ENCODE results near the gene ZBED6.
"Not testable (repeated sequence)": the region's sequence is repeated elsewhere in the genome, so short reads cannot be mapped to it uniquely, and the experiment has no call there.

ZBED6 gene

GRCh38 chr1:203789966-203790365 lies 5.5 kb upstream of the ZBED6 start:
- no peak for DNase-seq

DNA sequence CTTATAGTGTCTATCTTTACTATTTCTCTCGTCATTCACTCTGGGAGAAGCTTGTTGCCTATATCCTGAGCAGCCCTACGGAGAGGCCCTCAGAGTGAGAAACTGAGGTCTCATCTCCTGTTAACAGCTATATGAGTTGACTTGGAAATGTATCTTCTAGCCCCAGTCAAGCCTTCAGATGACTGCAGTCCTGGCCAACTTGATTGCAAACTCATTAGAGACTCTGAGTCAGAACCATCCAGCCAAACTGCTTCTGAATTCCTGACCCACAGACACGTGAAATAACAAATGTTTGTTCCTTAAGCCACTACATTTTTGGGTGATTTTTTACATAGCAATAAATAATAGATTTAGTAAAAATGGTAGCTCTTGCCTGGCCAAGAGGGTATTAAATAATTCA lies 3.9 kb upstream of the ZBED6 start:
- no peak for DNase-seq

GRCh38 chr1:203792486-203792885 lies 2.9 kb upstream of the ZBED6 start:
- no peak for DNase-seq

- not testable (repeated sequence) for DNase-seq
Observed at GRCh38 chr1:203793561-203793960, 1.9 kb upstream of the ZBED6 start.

DNA sequence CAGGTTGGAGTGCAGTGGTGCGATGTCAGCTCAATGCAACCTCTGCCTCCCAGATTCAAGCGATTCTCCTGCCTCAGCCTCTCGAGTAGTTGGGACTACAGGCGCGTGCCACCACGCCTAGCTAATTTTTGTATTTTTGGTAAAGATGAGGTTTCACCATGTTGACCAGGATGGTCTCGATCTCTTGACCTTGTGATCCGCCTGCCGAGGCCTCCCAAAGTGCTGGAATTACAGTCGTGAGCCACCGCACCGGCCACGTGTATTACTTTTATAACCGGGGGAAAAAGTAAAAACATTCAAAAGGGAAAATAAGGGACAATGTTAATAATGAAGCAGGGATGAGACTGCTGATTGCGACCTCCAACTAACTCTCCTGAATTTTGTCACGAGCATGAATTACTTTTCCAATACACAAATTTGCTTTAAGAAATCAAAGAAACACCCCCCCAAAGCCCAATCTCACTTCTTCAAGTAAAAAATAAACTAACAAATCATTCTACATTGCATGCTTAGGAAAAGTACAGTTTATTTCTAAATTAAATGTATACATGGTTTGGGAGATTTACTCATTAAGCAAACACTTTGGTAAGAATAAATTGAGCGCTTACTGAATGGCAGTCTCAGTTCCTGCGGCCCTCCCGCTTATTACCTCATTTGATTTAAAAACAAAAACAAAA lies 521 bp upstream of the ZBED6 start:
- no peak for DNase-seq

GRCh38 chr1:203796236-203796605 lies 798 bp downstream of the ZBED6 start:
- no peak for DNase-seq

GRCh38 chr1:203797216-203797615 lies 1.8 kb downstream of the ZBED6 start:
- no peak for DNase-seq

- no peak for DNase-seq
Observed at GRCh38 chr1:203797948-203798655, 2.7 kb downstream of the ZBED6 start.

DNA sequence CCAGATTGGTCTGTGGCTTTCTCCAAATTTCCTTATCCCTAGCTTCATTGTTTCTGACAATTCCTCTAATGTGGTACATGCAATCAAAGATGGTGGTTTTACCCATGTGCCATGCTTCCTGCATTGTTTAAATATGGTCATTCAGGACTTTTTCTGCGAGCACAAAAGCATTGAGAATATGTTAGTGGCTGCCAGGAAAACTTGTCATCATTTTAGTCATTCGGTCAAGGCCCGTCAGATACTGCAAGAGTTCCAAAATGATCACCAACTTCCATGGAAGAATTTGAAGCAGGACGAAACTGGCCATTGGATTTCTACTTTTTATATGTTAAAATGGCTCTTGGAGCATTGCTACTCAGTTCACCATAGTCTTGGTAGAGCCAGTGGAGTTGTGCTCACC lies 3.7 kb downstream of the ZBED6 start:
- no peak for DNase-seq

GRCh38 chr1:203799971-203800370 lies 4.5 kb downstream of the ZBED6 start:
- DNase-seq: no peak

- DNase-seq: no peak
Observed at GRCh38 chr1:203805689-203806088, 10.3 kb downstream of the ZBED6 start.

DNA sequence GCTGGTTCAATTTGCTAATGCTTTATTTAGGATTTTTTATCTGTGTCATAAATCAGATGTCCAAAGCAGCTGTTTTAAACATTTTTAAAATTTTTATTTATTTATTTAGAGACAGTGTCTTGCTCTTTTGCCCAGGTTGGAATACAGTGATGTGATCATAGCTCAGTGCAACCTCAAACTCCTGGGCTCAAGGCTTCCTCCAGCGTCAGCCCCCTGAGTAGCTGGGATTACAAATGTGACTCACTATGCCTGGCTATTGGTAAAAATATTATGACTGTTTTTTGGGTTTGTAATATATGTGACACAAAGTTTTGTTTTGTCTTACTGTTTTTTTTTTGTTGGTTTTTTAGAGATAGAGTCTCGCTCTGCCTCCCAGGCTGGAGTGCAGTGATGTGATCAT lies 11.8 kb downstream of the ZBED6 start:
- DNase-seq: no peak

- DNase-seq: no peak
Observed at GRCh38 chr1:203813581-203814341, 18.3 kb downstream of the ZBED6 start.

DNA sequence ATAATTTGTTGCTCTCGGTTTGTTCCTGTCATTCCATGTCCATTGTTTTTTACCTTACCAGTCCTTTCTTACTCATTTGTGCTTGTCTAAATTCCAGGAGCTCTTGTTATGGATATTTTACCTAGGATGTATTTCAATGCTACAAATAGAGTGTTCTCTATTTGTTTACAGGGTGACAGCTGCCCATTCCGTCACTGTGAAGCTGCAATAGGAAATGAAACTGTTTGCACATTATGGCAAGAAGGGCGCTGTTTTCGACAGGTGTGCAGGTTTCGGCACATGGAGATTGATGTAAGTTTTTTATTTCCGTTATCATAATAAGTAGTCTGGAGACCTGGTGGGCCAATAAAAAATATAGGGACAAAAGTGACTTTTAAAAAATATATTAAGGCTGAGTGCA lies 23.0 kb downstream of the ZBED6 start:
- no peak for DNase-seq

GRCh38 chr1:203823306-203823705 lies 27.9 kb downstream of the ZBED6 start:
- no peak for DNase-seq

DNA sequence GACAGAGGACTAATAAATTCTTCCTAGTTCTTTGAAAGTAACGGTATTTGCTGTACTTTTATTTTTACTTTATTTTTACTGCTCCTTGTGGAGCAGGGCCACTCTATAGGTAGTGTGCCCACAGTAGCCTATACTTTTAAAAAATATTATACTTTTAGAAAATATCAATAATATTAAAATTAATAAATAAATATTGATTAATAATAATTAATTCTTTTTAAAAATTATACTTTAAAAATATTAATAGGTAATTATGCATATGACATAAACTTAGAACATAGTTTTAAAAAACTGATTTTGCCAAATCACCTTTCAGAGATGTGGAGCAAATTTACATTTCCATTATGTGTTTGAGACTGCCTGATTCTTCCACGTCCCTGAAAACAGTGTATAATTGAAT lies 30.8 kb downstream of the ZBED6 start:
- DNase-seq: no peak

DNA sequence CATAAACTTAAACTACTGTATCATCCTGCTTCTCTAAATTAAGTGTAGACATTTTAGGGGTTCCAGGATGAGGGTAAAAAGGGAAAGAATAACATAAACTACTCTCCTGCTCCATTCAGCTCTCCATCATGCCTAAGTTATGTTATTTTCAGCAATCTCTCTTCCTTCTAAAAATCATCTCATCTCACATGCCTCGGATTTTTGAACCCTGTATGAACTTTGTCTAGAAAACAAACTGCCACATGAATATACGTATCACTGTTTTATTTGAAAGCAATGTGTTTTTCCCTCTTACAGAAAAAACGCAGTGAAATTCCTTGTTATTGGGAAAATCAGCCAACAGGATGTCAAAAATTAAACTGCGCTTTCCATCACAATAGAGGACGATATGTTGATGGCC lies 32.6 kb downstream of the ZBED6 start:
- no peak for DNase-seq

- DNase-seq: no peak
Observed at GRCh38 chr1:203828503-203828902, 33.1 kb downstream of the ZBED6 start.

DNA sequence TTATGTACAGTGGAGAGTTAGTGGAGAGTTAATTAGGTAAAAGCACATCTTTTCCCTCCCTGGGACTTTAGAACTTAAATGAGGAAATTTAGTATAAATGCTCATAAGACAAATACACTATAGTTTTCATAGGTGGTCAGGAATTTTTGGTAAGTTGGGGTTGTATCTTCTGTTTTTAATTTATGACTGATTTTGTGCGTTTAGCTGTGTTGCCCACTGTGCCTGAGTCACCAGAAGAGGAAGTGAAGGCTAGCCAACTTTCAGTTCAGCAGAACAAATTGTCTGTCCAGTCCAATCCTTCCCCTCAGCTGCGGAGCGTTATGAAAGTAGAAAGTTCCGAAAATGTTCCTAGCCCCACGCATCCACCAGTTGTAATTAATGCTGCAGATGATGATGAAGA lies 33.8 kb downstream of the ZBED6 start:
- not testable (repeated sequence) for DNase-seq

GRCh38 chr1:203835476-203835875 lies 40.1 kb downstream of the ZBED6 start:
- no peak for DNase-seq

- DNase-seq: no peak
Observed at GRCh38 chr1:203839081-203839480, 43.7 kb downstream of the ZBED6 start.

DNA sequence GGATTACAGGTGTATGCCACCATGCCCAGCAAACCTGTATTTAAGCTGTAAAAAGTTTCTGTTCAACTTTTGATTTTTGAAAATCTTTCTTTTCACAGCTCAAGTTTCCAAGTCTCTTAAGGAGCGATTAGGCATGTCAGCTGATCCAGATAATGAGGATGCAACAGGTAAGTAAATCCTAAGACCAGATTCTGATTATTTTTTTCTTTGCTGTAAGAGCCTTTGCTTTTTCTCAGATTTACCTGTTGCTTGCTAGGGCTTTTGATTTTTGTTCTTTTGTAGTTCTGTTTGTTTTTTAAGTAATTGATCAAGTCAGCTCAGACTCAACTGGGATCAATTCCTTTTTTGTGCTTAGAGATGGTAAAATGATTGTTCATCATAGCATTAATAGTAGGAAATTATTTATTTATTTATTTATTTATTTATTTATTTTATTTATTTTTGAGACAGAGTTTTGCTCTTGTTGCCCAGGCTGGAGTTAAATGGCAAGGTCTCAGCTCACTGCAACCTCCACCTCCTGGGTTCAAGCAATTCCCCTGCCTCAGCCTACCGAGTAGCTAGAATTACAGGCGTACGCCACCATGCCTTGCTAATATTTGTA lies 44.9 kb downstream of the ZBED6 start:
- DNase-seq: no peak

DNA sequence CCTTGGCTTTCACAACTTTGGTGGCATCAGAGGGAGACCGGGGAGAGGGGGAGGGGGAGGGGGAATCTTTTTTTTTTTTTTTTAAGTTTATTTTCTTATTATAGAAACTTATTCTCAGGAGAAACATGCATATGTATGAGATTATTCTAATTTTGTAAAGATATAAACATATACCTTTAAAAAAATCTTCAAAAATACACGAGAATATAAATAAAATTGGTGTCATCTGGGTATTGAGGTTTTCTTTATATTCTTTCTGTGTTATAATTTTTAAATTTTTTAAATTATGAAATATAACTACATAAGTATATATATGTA lies 47.1 kb downstream of the ZBED6 start:
- DNase-seq: no peak

DNA sequence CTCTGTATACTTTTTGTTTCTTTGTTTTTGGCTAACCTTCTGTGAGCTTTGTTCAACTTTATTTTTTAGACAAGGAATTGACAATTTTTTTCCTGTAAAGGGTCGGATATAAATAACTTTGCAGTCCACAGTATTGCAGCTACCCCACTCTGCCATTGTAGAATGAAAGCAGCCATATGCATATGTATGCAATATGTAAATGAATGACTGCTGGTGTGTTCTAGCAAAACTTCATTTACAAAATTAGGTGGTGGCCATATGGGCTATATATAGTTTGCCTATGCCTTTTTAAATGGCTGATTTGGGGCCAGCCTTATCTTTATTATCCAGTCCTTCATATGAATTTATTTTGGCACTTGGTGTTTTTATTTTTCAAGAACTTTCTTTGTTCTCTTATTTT lies 48.0 kb downstream of the ZBED6 start:
- DNase-seq: no peak
